Uterine smooth muscle cell (primary cell): Measurements from ENCODE around the gene KRT13. TPM values are rescaled to one million over a fixed set of nuclear protein-coding genes. Genes with fewer than 3 reads are reported as not detected.

Source experiments
- total RNA-seq: library from RNA; depleted of rRNA; stranded (reverse); fragments of >200 nt; gene quantifications from 2 replicates; pipeline ENCODE4 v1.2.3, GENCODE V29; 2014

The KRT13 gene
- 0.25 and 0.55 TPM in 2 replicates for total RNA-seq

GRCh38 chr17:41505007-41505808, at the start of gene KRT13:
Gene KRT13, minus strand, starts transcription at chr17:41505612. Its CDS starts 62 bp downstream, at chr17:41505550.

GRCh38 chr17:41518789-41519449, 13.5 kb upstream of the KRT13 start, which contains the start of gene KRT15:
Gene KRT15, minus strand, starts transcription at chr17:41518890. Its CDS starts 63 bp downstream, at chr17:41518827.

GRCh38 chr17:41489531-41489930, 15.9 kb downstream of the KRT13 start, which contains the start of gene KRT36:
Gene KRT36, minus strand, starts transcription at chr17:41489910. Its CDS starts 46 bp downstream, at chr17:41489864.

GRCh38 chr17:41481036-41481435, 24.4 kb downstream of the KRT13 start, which contains the start of gene KRT35:
Gene KRT35, minus strand, starts transcription at chr17:41481151. Its CDS starts 54 bp downstream, at chr17:41481097.

GRCh38 chr17:41466988-41467387, 38.4 kb downstream of the KRT13 start, which contains the start of gene KRT32:
Gene KRT32, minus strand, starts transcription at chr17:41467386. Its CDS starts 61 bp downstream, at chr17:41467325.

Other genes with a start within 250 kb of the KRT13 start
- gene KRTAP9-6, start 240.2 kb downstream of the KRT13 start, total RNA-seq, result not detected in 2 replicates
- gene KRTAP9-7, start 229.9 kb downstream of the KRT13 start, total RNA-seq, result not detected in 2 replicates
- gene KRTAP29-1, start 202.8 kb downstream of the KRT13 start, total RNA-seq, result not detected in 2 replicates
- gene KRTAP16-1, start 196.3 kb downstream of the KRT13 start, total RNA-seq, result not detected in 2 replicates
- gene KRTAP17-1, start 189.9 kb downstream of the KRT13 start, total RNA-seq, result 0.12 and 0.33 TPM in 2 replicates
- gene KRT33A, start 154.8 kb downstream of the KRT13 start, total RNA-seq, result not detected in 2 replicates
- gene KRT33B, start 135.8 kb downstream of the KRT13 start, total RNA-seq, result 1.1 and 2.7 TPM in 2 replicates
- gene KRT34, start 123.3 kb downstream of the KRT13 start, total RNA-seq, result 133 and 203 TPM in 2 replicates
- gene KRT31, start 108.0 kb downstream of the KRT13 start, total RNA-seq, result not detected in 2 replicates
- gene KRT37, start 81.0 kb downstream of the KRT13 start, total RNA-seq, result not detected in 2 replicates
- under 0.01 and 0.11 TPM in 2 replicates for gene KRT38, start 64.6 kb downstream of the KRT13 start, total RNA-seq
- not detected in 2 replicates for gene KRT32, start 38.2 kb downstream of the KRT13 start, total RNA-seq
- gene KRT35, start 24.5 kb downstream of the KRT13 start, total RNA-seq, result not detected in 2 replicates
- gene KRT36, start 15.7 kb downstream of the KRT13 start, total RNA-seq, result 0.11 and 0.12 TPM in 2 replicates
- gene KRT15, start 13.3 kb upstream of the KRT13 start, total RNA-seq, result 5.7 and 15.3 TPM in 2 replicates
- 1,363 and 1,718 TPM in 2 replicates for gene KRT19, start 22.7 kb upstream of the KRT13 start, total RNA-seq
- not detected in 2 replicates for gene KRT9, start 66.4 kb upstream of the KRT13 start, total RNA-seq
- not detected in 2 replicates for gene KRT14, start 81.3 kb upstream of the KRT13 start, total RNA-seq
- 0.12 and 0.22 TPM in 2 replicates for gene KRT16, start 107.2 kb upstream of the KRT13 start, total RNA-seq
- gene KRT17, start 119.0 kb upstream of the KRT13 start, total RNA-seq, result 1.00 and 1.5 TPM in 2 replicates
- gene EIF1, start 183.3 kb upstream of the KRT13 start, total RNA-seq, result 134 and 145 TPM in 2 replicates
- gene GAST, start 206.7 kb upstream of the KRT13 start, total RNA-seq, result not detected in 2 replicates
- gene HAP1, start 229.0 kb upstream of the KRT13 start, total RNA-seq, result under 0.01 TPM in 1 of 2 replicates, not detected in the other